ENCODE results near the gene PSMD11.

DNA sequence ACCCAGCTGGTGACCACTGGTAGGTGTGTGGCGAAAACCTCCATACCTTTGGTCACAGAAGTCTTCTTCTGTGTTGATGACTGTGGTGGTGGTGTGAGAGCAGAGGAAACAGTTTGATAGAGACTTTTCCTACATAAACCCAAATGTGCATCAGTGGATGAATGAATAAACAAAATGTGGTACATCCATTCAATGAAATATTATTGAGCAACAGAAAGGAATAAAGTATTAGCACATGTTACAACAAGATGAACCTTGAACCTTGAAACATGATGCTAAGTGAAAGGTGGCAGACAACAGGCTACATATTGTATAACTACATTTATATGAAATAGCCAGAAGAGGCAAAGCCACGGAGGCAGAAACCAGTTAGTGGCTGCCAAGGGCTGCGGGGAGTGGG, 57.7 kb downstream of the PSMD11 start:
- no peak for TF ChIP-seq CTCF (conservative IDR thresholded peaks at IDR 0.05; ENCODE audit: low read length)
- no peak for TF ChIP-seq EZH2phosphoT487 (IDR thresholded peaks at IDR 0.05; ENCODE audit: borderline replicate concordance, low read depth, low read length)

Measured in OCI-LY7 (cell line).